ENCODE results near the gene DOCK4. TPM values are rescaled to one million over a fixed set of nuclear protein-coding genes. Genes with fewer than 3 reads are reported as not detected.
A peak's percentile ranks its signal among the peaks of the same experiment; 100 is the strongest.

The DOCK4 gene
- total and polyA plus RNA-seq, 4 donors = 7.2 to 48.9 (median 12.8) TPM

- Histone ChIP-seq H3K9ac (ENCODE audit: low read depth in 1 of 2, low read length in 2 of 2) (peak overlapping the region in 1 of 2 donors; percentile 28), H3K27ac (ENCODE audit: low read depth in 1 of 2, low read length in 2 of 2) (peak overlapping the region; percentile 35 to 68), H3K27me3 (ENCODE audit: control insufficient read depth in 4 of 4, insufficient read depth in 4 of 4, low read length in 3 of 4) (no peaks in the 10 kb centered on the region), H3K9me3 (ENCODE audit: control insufficient read depth in 4 of 4, low read length in 3 of 4) (no peaks in the 10 kb centered on the region), H3K4me1 (ENCODE audit: control insufficient read depth in 4 of 4, insufficient read depth in 4 of 4, low read length in 3 of 4) (peaks cover 0 to 13% (median 7%) of the 10 kb centered on the region in 4 donors), H3K4me3 (ENCODE audit: low read depth in 1 of 3, low read length in 3 of 3) (no peak overlapping the region), H3K36me3 (ENCODE audit: control insufficient read depth in 4 of 4, insufficient read depth in 3 of 4, low read depth in 1 of 4, low read length in 3 of 4) (no peaks in the 10 kb centered on the region)
- TF ChIP-seq ZBTB33 (IDR thresholded peaks at IDR 0.05) (peak; percentile 22), HNF4A (conservative IDR thresholded peaks at IDR 0.05) (peak; percentile 85 to 88), NR2F2 (IDR thresholded peaks at IDR 0.05) (peak; percentile 6), TAF1 (conservative IDR thresholded peaks at IDR 0.05) (no peak), JUND (IDR thresholded peaks at IDR 0.05) (peak in 1 of 2 donors; percentile 47), HNF4G (IDR thresholded peaks at IDR 0.05) (peak; percentile 43), EGR1 (IDR thresholded peaks at IDR 0.05; ENCODE audit: low read depth in 2 of 2) (no peak), GABPA (IDR thresholded peaks at IDR 0.05 in 1 of 2, conservative IDR thresholded peaks at IDR 0.05 in 1 of 2) (no peak), CTCF (IDR thresholded peaks at IDR 0.05; ENCODE audit: low read depth, low read length, missing input control) (peak; percentile 52), RXRA (IDR thresholded peaks at IDR 0.05) (peak; percentile 72 to 81), RAD21 (IDR thresholded peaks at IDR 0.05) (peak; percentile 90 to 96), ATF3 (IDR thresholded peaks at IDR 0.05) (no peak), YY1 (IDR thresholded peaks at IDR 0.05) (no peak), FOXA2 (IDR thresholded peaks at IDR 0.05) (no peak), REST (IDR thresholded peaks at IDR 0.05) (no peak), SP1 (IDR thresholded peaks at IDR 0.05) (peak; percentile 64), MAX (IDR thresholded peaks at IDR 0.05) (peak; percentile 22), FOXA1 (IDR thresholded peaks at IDR 0.05) (no peak)
- 0% methylated on average over 1 of the region's 1 CpG for WGBS
- no peak for DNase-seq (ENCODE audit: low spot score)
Observed at GRCh38 chr7:111953611-111954010, 252.6 kb downstream of the DOCK4 start.

All from liver (tissue), 9 donors.